HG03442 (cell line): ENCODE measurements around the gene CDRT4.

ENCODE experiments used
- ATAC-seq: cut with Tn5 transposase; IDR thresholded peaks from one replicate; pipeline ENCODE4 v1.9.1; 2021; ENCODE audit warnings: mild to moderate bottlenecking, moderate library complexity; ENCODE audit not compliant: unreplicated experiment

Gene CDRT4

DNA sequence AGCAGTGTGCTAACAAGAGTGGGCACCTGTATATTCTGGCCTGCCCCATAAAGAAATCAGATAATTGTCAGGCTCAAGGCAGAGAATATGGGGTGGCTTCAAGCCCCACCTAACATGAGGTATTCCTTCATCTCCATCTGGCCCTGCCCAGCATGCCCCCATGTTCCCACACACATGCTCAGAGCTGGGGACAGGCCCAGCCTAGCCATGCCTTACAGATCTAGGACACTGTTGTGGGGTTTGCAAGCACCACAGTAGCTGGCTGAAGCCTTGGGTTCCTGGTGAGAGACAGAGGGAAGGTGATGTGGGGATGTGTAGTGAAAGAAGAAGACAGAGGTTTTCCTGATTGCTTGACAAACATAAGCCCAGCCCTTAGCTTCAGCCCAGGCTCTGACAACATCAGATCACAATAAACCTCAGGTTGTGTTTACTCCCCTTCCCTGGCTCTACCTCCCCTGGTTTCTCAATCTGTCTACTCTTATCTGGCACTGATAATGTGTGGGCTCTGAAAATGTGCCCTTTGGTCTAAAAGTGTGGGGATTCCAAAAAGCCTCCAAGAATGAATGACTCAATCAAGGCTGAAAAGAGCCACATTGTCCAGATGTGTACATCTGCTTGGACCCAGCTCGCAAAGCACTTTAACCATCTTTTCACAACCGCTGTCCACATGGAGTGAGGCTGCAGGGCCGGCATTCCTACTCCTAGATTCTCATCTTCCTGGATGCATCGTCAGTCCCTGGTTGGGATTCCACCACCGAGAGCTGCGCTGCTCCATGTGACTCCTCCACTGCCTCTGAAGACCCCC lies 34.4 kb downstream of the CDRT4 start:
- no peak for ATAC-seq

DNA sequence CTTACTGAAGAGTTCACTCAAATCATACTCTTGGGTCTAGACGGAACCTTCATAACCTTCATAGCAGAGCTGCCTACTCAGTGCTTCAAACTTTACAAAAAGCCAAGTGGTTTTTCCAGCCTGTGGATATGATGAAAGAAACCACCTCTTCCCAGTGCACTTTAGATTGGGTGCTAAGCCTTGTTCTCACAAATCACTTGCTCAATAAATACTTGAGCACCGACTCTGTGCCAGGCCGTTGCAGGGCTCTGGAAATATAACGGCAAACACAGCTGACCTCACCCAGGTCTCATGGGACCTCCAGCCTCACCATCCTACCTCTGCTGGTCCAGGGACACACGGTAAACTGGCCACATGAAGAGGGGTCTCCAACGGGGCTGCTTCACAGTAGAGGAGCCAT lies 35.7 kb downstream of the CDRT4 start:
- ATAC-seq, result no peak

DNA sequence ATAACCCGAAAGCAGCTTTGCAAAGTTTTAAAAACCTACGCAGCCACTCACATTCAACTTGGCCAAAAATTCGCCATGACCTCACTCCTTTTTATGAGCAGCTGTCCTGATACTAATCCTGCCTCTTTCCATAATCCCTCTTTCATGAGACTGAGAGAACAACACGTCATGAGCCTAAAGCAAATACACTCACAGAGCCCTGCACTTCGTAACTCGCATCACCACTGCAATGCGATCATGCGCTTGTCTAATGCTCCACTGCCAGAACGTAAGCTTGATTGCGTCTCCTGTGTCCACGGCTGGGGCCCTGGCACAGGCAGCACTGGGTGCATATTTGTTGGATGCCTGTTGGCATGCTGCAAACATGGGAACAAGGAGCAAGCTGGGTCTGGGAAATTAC lies 36.2 kb downstream of the CDRT4 start:
- ATAC-seq, result no peak

DNA sequence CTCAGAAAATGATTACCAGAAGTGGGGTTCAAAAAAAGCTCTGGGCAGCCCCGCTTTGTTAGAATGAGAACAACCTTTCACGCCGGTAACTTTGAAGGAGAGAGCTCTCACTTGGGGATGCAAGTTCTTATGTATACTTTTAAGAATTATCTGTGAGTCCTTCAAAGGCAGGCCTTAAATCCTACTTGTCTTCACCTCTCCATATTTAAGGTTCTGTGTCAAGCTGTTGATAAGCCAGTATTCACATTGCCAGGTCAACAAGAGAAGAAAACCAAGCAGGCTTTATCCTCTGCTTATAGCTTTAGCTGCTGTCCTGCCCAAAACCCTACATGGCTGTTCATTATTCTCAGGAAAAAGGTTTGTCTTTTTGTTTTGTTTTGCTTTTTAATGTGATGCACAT lies 42.9 kb downstream of the CDRT4 start:
- ATAC-seq, result no peak

DNA sequence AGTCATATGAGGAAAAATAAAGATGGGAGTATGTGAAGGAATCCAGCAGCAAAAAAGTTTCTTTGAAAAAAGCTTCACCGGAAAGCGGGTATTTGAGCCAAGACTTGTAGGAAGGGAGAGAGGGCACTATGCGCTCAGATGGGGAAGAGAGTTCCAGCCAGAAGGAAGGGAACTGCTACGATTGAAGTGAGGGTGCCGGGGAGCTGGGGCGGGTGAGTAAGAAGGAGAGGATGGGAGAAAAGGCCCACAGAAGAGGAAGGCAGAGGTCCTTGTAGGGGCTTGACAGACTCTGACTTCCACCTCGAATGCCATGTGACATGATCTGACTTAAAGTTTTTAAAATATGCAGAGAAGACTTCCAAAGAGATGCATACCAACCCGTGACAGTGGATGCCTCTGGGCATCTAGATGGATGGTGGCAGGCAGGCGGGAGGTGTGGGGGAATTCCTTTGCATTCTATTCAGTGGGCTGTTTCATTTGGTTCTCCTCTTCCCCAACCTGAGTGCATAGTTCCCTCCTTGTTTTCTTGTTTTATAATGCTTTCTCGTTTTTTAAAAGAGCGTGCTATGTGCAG lies 44.9 kb downstream of the CDRT4 start:
- ATAC-seq, result no peak

DNA sequence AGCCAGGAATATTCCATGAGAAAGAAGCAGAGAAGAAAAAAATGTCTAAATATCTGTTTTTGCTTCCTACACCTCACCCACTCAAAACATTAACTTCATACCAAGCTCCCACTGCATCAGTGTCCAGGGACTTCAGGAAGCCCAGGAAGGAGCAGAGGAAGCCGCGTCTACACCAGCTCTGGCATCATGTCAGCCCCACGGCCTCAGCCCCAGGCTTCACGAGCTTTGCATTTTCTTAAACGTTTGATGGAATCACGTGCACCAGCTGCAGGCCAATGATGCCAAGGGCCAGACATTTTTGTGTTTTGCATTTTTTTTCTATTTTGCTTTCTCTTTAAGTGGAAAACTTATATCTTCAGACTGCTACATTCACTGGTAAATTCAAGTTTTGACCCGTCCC lies 48.6 kb downstream of the CDRT4 start:
- no peak for ATAC-seq

DNA sequence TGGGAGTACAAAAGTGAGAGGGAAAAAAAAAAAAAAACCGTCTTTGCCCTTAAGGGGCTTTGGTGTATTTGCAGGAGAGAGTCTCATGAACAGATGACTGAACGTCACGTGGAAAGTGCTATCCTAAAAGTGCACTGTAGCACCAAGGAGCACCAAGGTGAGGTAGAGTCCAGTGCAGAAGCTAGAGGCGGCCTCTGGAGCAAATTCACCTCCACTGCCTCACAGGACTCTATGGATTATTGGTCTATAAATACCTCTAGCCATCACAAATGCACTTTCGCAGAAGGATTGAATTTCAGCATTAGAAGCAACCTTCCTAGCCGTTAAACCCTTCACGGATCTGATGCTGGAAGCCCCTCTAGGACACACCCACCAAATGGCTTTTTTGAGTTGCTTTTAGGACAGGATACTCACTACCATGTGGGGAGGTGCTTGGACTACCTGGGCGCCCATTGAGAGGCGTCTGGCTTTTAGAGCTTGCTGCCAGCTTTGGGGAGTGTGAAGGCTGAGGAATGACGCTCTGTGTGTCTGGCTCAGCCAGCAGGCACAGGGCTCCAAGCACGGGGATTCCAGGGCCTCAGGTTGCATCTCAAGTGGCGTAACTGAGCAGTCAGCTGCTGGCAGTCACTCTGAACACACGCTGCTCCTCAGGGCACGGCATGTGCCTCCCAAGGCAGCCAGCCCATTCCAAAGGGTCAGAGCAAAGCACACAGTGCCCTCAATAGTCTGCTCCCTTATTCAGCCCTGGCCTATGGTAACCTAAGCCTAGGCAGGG lies 52.7 kb downstream of the CDRT4 start:
- no peak for ATAC-seq

DNA sequence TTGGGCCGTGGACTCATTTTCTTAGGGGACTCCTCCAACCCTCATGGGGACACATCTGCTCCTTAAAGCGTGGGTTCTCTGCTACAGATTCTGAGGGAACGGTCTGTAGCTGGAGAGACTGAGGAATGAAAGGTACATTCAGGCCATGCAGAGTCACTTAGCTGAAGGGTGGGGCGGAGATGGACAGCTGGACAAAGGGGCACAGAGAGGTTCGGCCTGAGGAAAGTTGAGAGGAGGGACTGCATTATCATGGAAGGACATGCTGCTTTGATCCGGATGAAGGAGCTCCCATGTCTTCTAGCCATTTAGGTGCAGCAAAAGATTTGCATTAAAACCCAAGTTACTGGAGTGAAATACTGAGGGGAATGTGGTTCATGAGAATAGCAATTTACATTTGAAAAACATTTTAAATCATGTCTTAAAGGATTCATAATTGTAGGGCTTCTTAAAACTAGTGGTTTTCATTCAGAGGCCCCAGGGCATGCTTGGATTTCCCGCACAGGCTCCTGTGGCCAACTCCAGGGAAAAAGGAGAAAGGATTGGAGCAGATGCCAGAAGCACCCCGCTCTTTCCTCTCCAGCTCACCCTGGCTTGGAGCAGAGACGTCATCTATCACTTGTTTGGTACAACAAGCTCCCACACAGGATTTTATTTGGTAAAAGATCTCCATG lies 54.2 kb downstream of the CDRT4 start:
- ATAC-seq, result no peak

DNA sequence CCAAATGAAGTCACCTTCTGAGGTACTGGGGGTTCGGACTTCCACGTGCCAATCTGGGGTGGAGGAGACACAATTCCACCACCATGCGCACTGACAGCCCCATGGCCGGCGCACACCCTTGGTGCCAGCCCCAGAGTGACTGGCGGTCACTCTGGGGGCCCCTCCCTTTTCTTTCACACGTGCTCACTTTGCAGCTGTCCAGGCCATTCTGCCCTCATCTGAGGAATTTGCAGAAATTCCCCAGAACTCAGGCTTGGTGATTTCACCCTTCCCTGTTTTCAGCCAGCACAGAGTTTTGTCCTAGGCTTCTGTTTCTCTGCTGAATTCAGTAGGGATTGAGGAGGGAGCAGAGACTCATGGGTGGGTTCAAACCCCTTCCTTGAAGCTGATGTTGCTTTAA lies 54.8 kb downstream of the CDRT4 start:
- no peak for ATAC-seq

DNA sequence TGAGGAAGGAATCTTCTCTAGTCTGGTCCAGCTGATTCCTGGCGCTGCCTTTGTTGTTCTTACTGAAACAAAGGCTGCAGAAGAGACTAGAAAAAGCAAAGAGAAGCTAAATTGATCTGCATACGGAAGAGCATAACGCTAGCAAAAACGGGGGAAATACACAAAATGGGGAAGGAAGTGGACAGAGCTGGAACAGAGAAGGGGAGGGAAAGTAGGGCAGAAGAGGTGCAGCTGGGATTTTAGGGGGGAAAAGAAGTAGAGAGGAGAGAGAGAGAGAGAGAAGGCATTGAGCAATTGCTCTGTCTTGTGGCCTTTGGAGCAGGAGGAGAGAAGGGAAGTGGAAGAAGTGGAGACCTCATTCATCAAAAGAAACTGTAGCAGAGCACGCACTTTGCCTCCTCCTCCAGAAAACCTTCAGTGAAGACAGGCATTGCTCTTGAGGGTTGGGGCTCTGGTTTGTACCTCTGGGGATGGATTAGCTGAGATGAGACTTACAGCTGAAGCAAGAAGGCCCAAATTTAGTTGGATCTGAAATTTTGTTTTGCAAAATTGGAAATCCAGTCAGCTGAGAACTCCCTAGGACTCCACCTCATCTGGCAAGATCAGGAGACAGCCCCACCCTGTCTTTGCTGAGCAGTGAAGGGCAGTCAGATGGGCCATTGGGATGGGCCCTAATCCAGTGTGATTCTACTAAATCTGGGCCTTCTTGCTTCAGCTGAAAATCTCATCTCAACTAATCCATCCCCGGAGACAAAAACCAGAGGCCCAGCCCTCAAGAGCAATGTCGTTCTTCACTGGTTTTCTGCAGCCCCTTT lies 55.8 kb downstream of the CDRT4 start:
- no peak for ATAC-seq

DNA sequence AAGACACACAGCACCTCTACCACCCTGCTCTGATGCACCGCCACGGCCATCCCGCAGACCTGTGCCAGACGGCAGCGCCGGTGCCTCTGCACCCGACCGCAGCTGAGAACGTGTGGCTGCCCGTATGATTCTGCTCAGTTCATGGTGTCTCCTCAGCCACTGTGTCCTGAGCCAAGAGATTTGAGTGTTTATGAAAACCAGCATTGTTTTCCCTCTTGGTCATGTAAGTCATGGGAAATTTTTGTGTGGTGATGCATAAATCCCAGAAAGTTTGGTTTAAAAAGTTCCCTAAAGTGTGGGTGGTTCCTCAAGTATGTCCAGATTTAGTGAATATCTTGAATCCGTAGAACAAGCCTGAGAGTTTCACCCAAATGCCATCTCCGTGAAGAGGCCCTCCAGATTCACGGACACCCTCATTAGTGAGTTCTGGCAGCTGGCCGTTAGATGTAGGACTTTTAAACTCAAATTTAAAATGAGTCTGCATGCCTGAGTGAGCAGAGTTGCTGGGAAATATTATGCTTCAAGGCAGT lies 57.6 kb downstream of the CDRT4 start:
- no peak for ATAC-seq

DNA sequence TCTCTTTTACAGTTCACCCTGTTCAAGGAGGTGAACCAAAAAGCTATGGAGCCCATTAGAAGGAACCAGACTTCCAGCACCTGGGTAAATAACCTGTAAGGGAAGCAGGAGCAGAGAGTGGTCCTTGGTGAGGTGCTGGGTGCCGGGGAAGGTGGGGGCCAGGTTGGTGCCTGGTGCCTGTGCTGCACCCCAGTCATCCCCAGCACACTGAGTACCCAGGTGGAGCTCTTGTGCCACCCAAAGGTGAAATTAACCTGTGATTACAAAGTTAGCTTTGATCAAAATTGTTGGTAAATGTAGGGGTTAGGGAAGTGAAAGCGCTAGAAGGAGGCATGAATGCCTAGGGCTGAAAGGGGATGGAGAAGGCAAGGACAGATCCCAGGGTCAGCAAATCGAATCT lies 58.6 kb downstream of the CDRT4 start:
- ATAC-seq, result no peak

DNA sequence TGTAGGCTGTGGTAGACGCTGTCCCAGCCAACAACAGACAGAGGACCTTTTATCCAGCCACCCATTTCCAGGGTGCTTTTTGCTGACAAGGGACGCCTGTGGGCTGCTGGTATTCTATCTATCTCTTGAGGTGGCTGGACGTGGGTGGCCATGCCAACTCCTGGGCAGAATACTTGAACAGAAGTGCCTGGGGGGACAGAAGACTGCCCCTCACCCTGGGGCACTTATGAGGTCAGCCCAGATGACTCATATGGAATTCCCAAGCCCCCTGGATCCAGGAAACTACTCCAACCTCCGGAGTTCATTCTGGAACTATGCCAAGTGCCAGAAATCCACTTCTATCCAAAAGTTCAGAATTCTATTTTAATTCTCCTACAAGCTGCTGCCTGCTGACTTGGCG lies 61.3 kb downstream of the CDRT4 start:
- ATAC-seq, result no peak

DNA sequence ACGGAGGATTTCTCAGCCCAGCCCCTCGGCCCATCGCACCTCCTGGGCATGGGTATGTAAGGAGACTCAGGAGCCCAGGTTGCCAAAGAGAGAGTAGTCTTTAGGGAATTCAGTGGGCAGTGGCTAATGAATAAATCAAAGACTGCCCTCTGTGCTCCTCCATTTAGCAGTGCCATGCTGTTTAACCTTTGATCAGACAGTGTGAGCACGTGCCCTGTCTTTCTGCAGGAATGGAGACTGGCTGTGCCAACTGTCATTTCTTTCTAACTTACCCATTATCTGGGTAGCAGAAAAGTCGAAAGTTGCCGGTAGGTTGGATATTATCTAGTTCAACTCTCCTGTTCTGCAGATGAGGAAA lies 62.4 kb downstream of the CDRT4 start:
- no peak for ATAC-seq

DNA sequence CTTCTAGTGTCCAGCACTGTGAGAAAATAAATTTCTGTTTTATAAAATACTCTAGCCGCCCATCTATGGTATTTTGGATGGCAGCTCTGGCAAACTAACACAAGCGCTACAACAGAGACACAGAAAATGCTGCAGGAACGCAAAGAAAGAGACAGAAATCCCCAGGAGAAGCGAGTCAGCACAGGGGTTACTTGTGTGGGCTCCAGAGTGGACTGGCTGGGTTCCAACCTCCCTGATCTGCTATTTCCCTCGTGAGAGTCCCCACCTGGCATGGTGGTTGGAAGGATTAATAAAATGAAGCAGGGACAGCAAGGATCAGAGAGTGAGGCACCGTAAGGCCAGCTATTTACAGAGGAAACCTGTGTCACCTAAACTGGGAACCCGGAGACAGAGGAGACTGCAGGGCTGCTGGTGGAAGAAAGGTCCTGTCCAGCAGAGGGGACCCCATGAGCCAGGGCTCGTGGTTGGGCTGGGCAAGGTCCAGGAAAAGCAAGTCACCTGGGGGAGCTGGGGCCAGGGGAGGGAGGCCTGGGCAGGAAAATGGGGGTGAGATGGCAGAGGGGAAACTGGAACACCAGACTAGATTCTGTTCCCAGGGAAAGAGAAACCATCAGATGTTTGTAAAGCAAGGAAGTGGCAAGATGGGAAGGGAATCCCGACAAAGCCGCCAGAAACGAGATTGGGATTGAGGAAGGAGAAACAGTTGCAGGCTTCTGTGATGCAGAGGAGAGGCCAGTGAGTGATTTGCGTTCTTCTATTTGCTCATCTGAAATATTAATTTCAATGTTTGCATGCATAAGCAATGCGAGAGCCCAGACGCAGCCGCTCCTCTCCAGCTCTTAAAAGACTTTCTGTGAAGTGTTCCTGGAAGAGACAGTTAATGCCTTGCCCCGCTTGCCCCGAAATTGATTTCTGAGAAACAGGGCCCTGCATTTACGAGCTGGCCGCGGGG lies 63.0 kb downstream of the CDRT4 start:
- ATAC-seq, result no peak

DNA sequence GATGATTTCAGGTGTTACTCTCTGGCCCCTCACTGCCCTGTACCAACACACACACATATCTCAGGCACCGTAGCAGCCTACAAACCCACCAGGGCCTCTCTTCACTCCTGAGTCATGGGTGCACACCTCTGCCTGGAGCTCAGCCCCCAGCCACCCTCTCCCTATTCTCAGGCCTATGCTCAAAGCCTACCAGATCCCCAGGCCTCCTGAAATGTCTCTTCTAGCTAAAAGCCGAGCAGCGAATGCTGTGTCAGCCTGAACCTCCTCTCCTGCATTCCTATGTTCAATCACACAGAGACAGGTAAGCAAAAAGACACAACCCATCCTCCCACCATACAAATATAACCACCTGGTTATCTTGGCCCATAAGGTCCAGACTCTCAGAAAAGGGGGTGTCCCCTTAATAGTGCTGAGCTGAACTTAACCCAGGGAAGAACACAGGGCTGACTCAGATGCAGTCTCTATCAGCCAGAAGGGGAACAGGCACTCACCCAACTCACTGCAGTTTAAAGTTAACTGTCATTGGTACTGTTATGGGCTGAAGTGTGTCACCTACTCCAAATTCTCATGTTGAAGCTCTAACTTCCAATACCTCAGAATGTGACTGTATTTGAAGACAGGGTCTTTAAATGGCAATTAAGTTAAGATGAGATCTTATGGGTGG lies 64.0 kb downstream of the CDRT4 start:
- ATAC-seq, result no peak

DNA sequence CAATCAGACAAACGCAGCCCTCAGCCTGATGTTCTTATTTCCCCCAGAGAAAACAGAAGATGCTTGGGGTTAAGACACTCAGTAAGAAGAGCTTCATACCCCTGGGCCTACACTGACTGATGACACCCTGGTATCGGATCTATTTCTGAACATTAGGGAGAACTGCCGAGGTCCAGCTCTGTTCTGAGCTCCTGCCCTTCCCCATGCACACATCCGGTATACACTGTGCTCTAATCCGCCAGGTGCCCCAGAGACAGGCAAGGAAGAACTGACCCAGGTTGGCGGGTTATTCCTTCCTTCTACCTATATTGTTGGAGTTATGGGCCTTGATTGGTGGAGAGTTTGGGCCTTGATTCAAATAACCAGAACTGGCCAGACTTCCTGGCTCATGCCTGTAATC lies 68.0 kb downstream of the CDRT4 start:
- ATAC-seq, result no peak

DNA sequence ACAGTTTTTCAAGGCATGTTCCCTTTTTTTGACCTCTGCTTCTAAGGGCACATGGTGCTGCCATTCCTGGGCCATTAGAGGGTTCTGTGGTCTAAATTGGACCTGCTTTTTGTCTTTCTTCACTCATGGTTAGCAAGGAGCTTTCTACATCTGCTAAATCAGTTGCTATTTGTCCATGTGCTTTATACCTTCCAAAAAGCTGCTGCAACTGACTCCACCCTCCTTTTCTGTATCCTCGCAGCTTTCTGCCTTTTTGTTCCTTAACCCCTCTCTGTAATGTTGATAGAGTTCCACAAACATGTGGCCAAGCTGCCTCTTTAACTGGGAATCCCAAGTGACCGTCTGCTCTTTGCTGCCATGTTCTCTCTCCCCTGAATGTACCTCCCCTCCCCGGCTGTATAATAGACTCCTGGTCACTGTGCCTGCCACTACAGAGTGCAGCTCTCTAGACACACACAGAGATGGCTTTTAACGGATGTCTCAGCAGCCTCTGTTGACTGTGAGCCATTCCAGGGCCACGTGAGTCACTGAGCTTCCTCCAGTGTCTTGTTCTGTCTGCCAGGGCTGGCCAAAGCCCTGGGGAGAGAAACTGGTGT lies 68.6 kb downstream of the CDRT4 start:
- ATAC-seq, result no peak

DNA sequence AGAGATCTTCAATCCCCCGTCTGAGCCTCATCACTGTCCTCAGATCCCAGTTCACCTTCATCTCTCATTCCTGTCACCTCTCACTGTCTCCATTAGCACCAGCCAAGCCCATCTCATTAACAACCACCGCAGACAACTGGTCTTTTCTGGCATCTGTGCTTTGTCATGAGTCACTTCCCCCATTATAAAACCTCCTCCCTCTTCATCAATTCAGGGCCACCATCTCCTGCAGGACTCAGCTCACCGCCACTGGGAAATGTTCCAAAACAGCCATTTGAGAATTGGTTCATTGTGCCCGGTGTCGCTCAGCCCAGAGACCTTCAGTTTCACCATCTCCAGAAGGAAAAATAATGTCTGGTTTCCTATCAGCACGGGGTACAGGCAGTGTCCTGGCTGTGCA lies 69.1 kb downstream of the CDRT4 start:
- ATAC-seq, result no peak
